SK-N-SH treated with all-trans-retinoic acid at 6 μM for 48 hours (cell line): ENCODE results near the gene CIDEC.

Source experiments
- CSRNP3 ChIP-seq: fragments of 250-450 bp; sonication (Bioruptor Pico); IDR thresholded peaks from 2 replicates; pipeline ENCODE4 v1.5.1; 2021; ENCODE audit warnings: mild to moderate bottlenecking, moderate library complexity
- RARB ChIP-seq: fragments of 250-450 bp; sonication (Bioruptor Pico); IDR thresholded peaks from 2 replicates; pipeline ENCODE4 v1.8.0; 2021; ENCODE audit warnings: mild to moderate bottlenecking, moderate library complexity
- TCF4 ChIP-seq: fragments of 250-450 bp; sonication (Bioruptor Pico); IDR thresholded peaks from 2 replicates; pipeline ENCODE4 v1.8.0; 2021; ENCODE audit warnings: mild to moderate bottlenecking, moderate library complexity, borderline replicate concordance
- TSHZ2 ChIP-seq: fragments of 250-450 bp; sonication (Bioruptor Pico); IDR thresholded peaks from 2 replicates; pipeline ENCODE4 v1.5.0; 2020; ENCODE audit warnings: mild to moderate bottlenecking, moderate library complexity
- TF ChIP-seq, protein P1 (sequence below): fragments of 250-450 bp; sonication (Bioruptor Pico); IDR thresholded peaks from 2 replicates; pipeline ENCODE4 v1.8.0; 2020; ENCODE audit warnings: mild to moderate bottlenecking, moderate library complexity, borderline replicate concordance

- TF ChIP-seq TCF4 (CRISPR knock-in tag) (no peak), TSHZ2 (CRISPR knock-in tag) (no peak), CSRNP3 (CRISPR knock-in tag) (no peak), RARB (CRISPR knock-in tag) (no peak)
- TF ChIP-seq, protein P1, sequence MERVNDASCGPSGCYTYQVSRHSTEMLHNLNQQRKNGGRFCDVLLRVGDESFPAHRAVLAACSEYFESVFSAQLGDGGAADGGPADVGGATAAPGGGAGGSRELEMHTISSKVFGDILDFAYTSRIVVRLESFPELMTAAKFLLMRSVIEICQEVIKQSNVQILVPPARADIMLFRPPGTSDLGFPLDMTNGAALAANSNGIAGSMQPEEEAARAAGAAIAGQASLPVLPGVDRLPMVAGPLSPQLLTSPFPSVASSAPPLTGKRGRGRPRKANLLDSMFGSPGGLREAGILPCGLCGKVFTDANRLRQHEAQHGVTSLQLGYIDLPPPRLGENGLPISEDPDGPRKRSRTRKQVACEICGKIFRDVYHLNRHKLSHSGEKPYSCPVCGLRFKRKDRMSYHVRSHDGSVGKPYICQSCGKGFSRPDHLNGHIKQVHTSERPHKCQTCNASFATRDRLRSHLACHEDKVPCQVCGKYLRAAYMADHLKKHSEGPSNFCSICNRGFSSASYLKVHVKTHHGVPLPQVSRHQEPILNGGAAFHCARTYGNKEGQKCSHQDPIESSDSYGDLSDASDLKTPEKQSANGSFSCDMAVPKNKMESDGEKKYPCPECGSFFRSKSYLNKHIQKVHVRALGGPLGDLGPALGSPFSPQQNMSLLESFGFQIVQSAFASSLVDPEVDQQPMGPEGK (CRISPR knock-in tag), result no peak
Measured at GRCh38 chr3:9893739-9894138, 13.7 kb upstream of the CIDEC start.
